ENCODE results near the gene PLIN4. TPM values are rescaled to one million over a fixed set of nuclear protein-coding genes. Genes with fewer than 3 reads are reported as not detected.

Gene PLIN4
- total and polyA plus RNA-seq, 2 experiments from 2014 or later = 0.42 to 0.81 TPM

GRCh38 chr19:4497770-4498389 lies 20.4 kb downstream of the PLIN4 start:
- H3K27ac ChIP-seq = no peak overlapping the region
- no peaks in the 10 kb centered on the region for H3K9me3 ChIP-seq (ENCODE audit: low read depth)
- peaks cover 28% of the 10 kb centered on the region for H3K36me3 ChIP-seq
- H3K4me3 ChIP-seq = no peak overlapping the region
- H3K27me3 ChIP-seq = no peaks in the 10 kb centered on the region
- no peak for TF ChIP-seq CTCF (IDR thresholded peaks at IDR 0.05; ENCODE audit: low read depth, low read length)
- DNase-seq (ENCODE audit: low read depth in 1 of 2, low spot score in 1 of 2) = no peak
- H3K4me1 ChIP-seq (ENCODE audit: low read depth) = no peaks in the 10 kb centered on the region

DNA sequence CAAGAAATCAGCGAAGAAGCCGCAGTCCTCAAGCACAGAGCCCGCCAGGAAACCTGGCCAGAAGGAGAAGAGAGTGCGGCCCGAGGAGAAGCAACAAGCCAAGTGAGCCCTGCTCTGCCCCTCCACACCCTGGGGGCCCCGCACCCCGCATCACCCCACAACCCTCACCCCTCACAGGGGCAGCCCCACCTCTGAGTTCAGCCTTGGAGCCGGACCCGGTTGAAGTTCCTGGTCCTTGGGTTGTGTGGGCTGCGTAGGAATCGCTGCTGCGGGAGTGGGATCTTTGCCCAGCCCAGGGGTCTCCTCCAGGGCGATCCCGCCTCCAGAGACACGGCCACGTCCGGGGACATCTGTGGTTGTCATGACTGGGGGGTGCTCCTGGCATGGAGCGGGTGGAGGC lies 22.0 kb downstream of the PLIN4 start:
- TF ChIP-seq CTCF (IDR thresholded peaks at IDR 0.05; ENCODE audit: low read depth, low read length) = no peak
- H3K4me3 ChIP-seq = no peak overlapping the region
- no peaks in the 10 kb centered on the region for H3K4me1 ChIP-seq (ENCODE audit: low read depth)
- H3K36me3 ChIP-seq = peaks cover 30% of the 10 kb centered on the region
- no peak for DNase-seq (ENCODE audit: low read depth in 1 of 2, low spot score in 1 of 2)
- H3K9me3 ChIP-seq (ENCODE audit: low read depth) = no peaks in the 10 kb centered on the region
- H3K27me3 ChIP-seq = no peaks in the 10 kb centered on the region
- H3K27ac ChIP-seq = no peak overlapping the region

DNA sequence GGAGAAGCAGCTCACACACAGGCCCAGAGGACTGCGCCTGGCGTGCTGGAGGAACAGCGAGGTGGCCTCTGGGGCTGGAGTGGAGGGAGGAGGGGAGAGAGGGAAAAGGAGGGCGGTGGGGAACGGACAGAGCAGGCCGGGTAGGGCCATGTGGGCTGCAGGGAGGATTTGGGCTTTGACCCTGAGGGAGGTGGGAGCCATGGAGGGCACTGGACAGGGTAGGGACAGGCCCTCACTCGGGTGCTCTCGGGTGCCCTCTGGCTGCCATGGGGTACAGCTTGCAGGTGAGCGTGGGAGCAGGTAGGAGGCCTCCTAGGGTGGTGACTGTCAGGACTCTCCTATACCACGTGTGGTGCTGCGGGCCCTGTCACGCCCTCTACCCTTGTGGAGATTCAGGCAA lies 22.8 kb downstream of the PLIN4 start:
- Histone ChIP-seq H3K27ac (no peak overlapping the region), H3K4me3 (no peak overlapping the region), H3K9me3 (ENCODE audit: low read depth) (no peaks in the 10 kb centered on the region), H3K4me1 (ENCODE audit: low read depth) (no peaks in the 10 kb centered on the region), H3K36me3 (peaks cover 30% of the 10 kb centered on the region), H3K27me3 (no peaks in the 10 kb centered on the region)
- DNase-seq (ENCODE audit: low read depth in 1 of 2, low spot score in 1 of 2) = no peak
- no peak for TF ChIP-seq CTCF (IDR thresholded peaks at IDR 0.05; ENCODE audit: low read depth, low read length)

DNA sequence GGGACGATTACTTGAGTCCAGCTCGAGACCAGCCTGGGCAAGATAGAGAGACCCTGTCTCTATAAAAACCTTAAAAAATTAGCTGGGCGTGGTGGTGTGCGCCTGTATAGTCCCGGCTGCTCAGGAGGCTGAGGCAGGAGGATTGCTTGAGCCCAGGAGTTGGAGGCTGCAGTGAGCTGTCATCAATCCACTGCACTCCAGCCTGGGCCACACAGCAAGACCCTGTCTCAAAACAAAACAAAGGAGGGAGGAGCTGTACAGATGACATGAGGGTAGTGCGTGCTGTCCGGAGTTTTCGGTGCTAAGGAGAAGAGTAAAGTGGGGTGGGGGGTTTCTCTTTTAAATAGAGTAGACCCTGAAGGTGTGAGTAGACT lies 23.6 kb downstream of the PLIN4 start:
- TF ChIP-seq CTCF (IDR thresholded peaks at IDR 0.05; ENCODE audit: low read depth, low read length) = no peak
- H3K4me1 ChIP-seq (ENCODE audit: low read depth) = no peaks in the 10 kb centered on the region
- H3K27me3 ChIP-seq = no peaks in the 10 kb centered on the region
- H3K9me3 ChIP-seq (ENCODE audit: low read depth) = no peaks in the 10 kb centered on the region
- DNase-seq (ENCODE audit: low read depth in 1 of 2, low spot score in 1 of 2) = no peak
- no peak overlapping the region for H3K27ac ChIP-seq
- H3K4me3 ChIP-seq = no peak overlapping the region
- H3K36me3 ChIP-seq = peaks cover 35% of the 10 kb centered on the region

DNA sequence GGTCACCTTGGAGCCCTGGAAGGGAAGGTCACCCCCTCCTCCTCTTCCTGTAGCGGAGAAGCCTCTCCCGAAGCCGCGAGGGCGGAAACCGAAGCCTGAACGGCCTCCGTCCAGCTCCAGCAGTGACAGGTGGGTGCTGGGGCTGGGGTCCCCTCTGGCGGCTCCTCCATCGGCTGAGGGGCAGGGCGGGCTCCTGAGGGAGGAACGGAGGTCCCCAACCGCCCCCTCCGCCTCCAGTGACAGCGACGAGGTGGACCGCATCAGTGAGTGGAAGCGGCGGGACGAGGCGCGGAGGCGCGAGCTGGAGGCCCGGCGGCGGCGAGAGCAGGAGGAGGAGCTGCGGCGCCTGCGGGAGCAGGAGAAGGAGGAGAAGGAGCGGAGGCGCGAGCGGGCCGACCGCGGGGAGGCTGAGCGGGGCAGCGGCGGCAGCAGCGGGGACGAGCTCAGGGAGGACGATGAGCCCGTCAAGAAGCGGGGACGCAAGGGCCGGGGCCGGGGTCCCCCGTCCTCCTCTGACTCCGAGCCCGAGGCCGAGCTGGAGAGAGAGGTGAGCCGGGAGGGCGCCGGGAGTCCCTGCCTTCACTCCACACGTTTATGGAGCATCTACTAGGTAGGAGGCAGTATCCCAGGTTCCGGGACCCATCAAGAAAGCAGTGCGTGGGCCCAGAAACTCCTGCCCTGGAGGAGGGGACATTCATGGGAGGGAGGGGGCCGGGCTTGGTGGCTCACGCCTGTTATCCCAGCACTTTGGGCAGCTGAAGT lies 24.2 kb downstream of the PLIN4 start:
- H3K9me3 ChIP-seq (ENCODE audit: low read depth) = no peaks in the 10 kb centered on the region
- peaks cover 35% of the 10 kb centered on the region for H3K36me3 ChIP-seq

More for the DNA sequence above, 24.2 kb downstream of the PLIN4 start:
- H3K4me3 ChIP-seq = no peak overlapping the region
- no peak for TF ChIP-seq CTCF (IDR thresholded peaks at IDR 0.05; ENCODE audit: low read depth, low read length)
- no peak overlapping the region for H3K27ac ChIP-seq
- no peak for DNase-seq (ENCODE audit: low read depth in 1 of 2, low spot score in 1 of 2)
- no peaks in the 10 kb centered on the region for H3K27me3 ChIP-seq
- no peaks in the 10 kb centered on the region for H3K4me1 ChIP-seq (ENCODE audit: low read depth)

Measured in cardiac muscle cell (in vitro differentiated cells and primary cell).